ENCODE measurements around the gene ABTB2.

ABTB2 gene

GRCh38 chr11:34314936-34315335, 42.9 kb downstream of the ABTB2 start:
- no peak for DNase-seq (ENCODE audit: low read depth)

GRCh38 chr11:34314176-34314575, 43.6 kb downstream of the ABTB2 start:
- DNase-seq (ENCODE audit: low read depth), result no peak

DNA sequence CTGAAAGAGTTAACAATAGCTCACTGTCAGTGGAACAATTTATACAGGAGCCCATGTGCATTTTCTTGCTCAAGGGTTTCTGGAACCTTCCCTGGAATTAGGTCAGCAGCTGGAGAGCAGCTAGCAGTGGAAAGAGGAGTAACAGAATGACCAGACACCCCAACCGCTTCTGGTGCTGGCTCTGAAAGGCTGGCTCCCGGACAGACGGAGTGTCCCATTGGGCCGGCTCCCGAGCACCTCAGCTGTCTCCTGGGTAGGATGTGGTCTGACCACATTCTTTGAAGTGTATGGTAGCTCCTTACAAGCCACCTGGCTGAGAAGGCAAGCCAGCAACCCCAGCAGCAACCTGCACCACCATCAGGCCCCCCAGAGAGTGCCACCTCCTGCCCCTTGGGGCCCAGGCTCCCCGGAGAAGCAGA, 44.7 kb downstream of the ABTB2 start:
- DNase-seq (ENCODE audit: low read depth), result no peak

- DNase-seq (ENCODE audit: low read depth), result no peak
Observed at GRCh38 chr11:34311126-34311525, 46.7 kb downstream of the ABTB2 start.

GRCh38 chr11:34309965-34310364, 47.8 kb downstream of the ABTB2 start:
- no peak for DNase-seq (ENCODE audit: low read depth)

DNA sequence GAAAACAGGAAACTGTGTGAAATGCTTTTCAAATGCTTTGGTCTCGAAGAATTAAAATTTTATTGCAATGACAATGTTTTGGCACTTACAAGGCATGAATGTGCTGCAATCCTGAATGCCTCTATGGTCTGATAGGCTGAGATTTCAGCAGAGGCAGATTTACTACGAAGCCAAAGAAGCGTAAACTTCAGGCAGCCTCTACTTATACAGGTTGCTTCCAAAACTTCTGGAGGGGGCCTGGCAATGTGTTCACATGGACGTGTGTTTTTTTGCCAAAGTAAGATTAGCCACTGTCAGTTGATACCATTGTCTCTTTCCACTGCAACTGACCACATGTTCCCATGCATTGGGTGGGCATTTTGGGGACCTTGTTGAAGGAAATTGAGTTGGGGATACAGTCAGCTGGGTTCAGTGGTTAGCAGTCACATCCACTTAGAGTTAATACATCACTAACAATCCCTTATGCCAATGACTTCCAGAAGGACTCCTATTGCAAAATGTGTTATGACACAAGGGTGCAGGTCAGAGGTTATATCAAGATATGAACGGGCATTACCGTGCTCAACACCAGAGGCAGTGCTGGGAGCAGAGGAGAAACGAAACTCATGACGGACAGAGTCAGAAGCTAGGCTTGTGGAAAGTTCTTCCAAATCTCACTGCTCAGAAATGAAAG, 48.8 kb downstream of the ABTB2 start:
- no peak for DNase-seq (ENCODE audit: low read depth)

DNA sequence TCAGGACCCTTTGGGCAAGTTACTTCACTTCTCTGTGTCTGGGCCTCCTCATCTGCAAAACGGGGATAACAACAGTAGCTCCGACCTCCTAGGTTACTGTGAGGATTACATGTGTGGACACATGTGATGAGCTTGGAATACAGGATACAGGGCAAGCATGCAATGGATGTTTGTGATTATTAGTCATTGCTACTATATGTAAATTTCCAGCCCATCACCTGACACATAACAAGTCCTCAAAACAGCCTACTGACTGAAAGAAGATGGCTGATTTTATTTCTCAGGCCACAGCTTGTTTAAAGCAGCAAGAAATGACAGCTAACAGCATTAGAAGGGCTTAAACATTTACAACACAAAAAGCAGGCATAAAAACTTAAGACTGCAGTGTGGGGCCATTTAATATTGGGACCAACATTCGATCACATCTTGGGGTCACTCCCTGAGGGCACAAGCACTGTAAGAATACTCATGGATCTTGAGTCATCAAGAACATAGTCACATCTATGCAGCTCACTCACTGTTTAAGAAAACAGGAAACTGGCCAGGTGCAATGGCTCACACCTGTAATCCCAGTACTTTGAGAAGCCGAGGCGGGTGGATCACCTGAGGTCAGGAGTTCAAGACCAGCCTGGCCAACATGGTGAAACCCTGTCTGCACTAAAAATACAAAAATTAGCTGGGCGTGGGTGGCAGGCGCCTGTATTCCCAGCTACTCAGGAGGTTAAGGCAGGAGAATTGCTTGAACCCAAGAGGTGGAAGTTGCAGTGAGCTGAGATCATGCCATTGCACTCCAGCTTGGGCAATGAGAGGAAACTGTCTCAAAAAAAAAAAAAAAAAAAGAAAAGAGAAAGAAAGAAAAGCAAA, 49.5 kb downstream of the ABTB2 start:
- no peak for DNase-seq (ENCODE audit: low read depth)

DNA sequence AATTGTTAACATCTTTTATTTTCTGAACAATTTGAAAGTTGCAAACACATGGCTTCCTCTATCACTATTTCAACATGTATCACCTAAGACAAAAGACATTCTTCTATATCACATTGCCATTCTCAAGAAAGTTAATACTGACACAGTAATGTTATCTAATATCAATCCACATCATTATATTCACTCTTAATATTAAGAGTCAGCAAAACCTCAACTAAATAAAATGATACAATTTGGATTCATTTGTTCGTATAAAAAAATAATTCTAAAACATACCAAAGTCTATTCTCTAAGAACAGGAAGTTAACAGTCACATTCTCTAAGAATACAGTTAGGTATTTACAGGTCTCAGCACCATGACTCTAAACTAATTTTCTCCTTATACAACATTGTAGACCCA, 52.0 kb downstream of the ABTB2 start:
- no peak for DNase-seq (ENCODE audit: low read depth)

- no peak for DNase-seq (ENCODE audit: low read depth)
Observed at GRCh38 chr11:34305193-34305592, 52.6 kb downstream of the ABTB2 start.

DNA sequence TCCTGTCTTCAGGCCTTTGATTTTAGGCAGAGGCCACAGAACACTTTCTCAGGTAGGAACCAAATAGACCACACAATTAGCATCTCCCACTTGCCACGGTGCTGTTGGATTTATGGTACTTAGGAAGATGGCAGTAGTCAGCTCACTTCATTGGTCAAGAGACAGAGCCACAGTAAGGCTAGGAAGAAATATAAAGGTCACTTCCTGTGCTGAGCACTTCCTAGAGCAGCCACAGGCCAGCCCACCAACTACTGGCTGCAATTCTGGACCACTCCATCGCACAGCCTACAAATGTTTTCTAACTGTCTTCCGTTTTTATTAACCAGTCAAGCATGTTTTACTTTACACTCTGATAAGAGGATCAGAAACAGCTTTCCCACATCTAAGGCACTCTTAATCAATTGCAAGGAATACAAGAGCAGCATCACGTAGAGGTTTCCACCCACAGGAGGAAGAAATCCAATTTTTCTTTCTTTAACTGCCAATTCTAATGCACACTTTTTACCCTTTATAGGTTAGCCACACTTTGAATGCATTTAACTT, 54.7 kb downstream of the ABTB2 start:
- DNase-seq (ENCODE audit: low read depth), result no peak

- DNase-seq (ENCODE audit: low read depth), result no peak
Observed at GRCh38 chr11:34302046-34302921, 55.5 kb downstream of the ABTB2 start.

DNA sequence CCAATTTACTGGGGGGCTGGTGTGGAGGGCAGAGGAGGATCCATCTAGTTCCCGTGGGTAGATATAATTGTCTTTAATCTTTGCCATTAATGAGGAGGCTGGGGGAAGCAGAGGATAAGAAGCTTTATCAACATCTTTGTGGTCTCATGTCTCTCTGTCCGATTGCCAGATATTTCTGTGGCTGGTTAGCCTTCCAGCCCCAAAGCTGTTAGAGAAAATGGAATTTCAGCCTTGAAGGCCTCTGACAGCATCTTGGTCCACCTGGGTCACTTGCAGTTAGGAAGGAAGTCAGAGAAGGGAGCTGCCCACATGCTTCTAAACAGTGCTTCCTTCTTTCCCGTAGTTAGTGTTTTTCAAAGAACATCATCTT, 56.9 kb downstream of the ABTB2 start:
- DNase-seq (ENCODE audit: low read depth), result no peak

DNA sequence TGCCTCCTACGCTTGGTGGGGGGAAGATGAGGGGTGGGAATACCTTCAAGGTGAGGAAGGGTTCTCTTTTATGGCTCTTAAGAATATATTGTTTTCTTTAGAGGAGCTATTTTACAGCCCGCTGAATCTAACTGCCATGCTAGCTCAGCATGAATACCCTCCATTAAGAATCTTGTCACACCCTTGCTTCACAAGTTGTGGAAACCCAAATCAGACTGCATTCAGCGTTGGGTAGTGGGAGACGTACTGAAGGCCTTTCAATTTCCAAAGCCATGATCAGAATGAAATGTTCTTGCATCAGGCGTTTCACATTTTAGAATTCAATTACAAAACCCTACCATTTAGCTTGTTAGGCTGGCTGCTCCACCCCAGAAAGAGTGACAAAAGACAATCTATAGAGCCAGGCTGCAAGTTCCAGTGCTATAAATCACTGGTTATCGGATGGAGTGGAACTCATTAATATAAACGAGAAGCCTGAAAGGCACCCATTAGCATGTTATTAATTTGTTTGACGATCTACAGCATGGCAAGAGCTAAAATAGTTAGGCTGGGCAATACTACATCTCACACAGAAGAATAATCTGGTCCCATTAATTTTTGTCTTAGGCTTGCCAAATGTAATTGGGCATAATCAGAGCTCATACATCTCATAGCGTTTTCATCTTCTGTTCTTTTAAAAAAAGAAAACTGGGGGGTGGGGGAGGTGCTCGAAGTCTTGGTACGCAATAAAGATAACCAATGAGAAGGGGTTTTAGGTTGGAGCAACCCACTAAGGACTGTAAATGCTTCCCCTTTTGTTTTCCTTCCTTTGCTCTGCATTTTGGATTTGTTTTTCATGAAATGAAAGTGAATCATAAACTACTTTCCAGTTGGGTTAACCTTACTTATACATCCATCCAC, 57.5 kb downstream of the ABTB2 start:
- no peak for DNase-seq (ENCODE audit: low read depth)

GRCh38 chr11:34299284-34299972, 58.4 kb downstream of the ABTB2 start:
- DNase-seq (ENCODE audit: low read depth), result no peak

GRCh38 chr11:34298871-34299270, 58.9 kb downstream of the ABTB2 start:
- DNase-seq (ENCODE audit: low read depth), result no peak

DNA sequence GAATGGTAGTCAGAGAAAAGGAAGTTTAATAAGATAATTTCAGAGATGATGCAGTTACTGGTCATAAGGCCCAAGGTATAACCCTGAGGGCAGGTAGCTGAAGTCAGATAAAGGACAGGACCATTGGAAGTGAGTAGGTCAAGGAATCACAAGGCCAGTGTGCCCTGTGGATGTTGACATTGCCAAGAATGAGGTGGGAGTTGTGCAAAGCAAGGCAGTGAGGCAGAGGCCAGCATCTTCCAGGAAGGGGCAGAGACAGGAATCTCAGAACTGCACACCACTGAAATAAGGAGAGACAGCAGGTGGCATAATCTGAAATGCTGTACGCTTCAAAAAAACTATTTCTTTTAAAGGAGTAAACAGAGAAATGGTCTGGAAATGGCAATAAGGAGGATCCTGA, 61.4 kb downstream of the ABTB2 start:
- no peak for DNase-seq (ENCODE audit: low read depth)

DNA sequence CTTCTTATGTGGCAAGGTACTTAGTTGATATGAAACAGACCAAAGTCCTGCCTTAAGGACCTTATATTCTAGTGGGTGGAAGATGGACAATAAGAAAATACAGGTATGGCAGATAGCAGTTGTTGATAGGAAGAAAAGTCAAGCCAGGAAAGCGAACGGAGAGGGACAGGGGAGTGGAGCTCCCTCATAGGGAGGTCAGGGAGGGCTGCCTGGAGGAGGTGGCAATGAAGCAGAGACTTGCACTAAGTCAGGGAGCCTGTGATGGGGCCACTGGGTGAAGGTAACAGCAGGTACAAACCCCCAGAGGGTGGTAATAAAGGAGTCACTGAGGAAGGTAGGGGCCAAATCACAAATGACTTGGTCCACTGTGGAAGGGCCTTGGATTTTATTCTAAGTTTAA, 65.3 kb downstream of the ABTB2 start:
- DNase-seq (ENCODE audit: low read depth), result no peak

DNA sequence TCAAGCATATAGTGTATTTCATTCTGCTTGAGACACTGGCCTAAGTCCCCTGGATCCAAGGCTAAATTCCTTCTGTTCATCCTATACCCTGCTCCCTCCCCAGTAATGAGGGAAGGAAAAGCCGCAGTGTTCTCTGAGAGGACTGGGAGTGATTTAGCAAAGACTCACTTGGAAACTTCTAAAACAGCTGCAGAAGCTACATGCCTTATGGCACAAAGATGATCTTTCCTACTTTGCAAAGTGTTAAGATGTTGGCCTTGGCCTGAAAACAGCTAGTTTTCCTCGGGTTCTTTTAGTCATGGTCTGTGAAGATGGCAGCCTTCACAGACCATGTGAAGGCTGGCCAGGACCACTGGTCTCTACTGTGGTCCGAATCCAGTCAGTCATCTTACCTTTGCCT, 65.7 kb downstream of the ABTB2 start:
- no peak for DNase-seq (ENCODE audit: low read depth)

GRCh38 chr11:34290926-34291325, 66.9 kb downstream of the ABTB2 start:
- DNase-seq (ENCODE audit: low read depth), result no peak

DNA sequence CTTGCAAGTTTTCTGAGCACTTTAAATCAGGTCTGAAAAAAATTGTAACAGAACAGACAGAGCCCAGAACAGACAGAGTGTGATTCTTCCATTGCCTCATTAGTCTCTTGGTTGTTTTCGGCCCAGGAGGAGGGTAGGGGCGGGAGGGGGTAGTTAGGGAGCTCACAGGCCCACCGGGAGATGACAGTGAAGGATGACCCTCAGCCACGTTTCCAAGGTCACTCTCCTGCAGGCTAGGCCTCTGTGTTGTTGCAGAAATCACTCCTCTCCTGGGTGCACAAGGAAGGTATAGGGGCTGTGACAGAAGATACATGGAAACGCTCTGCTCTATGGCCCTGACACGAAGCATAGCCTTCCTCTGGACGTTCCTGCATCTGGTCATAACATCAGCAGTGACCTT, 69.3 kb downstream of the ABTB2 start:
- DNase-seq (ENCODE audit: low read depth), result no peak
